GM06990 (cell line): ENCODE results near the gene EYA3.

Experiments used
- DNase-seq: peaks from one replicate; pipeline ENCODE4 v3.0.0-alpha.2; 2011; ENCODE audit not compliant: insufficient read length; ENCODE audit errors: extremely low read depth
- H3K27me3 ChIP-seq: replicated peaks from 2 replicates; pipeline ENCODE4 v1.6.0; 2011; ENCODE audit warnings: low read length; ENCODE audit not compliant: control insufficient read depth, insufficient read depth
- H3K36me3 ChIP-seq: 2 replicates; pipeline ENCODE4 v1.5.1; 2011; ENCODE audit warnings: low read length; ENCODE audit not compliant: control insufficient read depth, insufficient read depth
- H3K4me3 ChIP-seq: replicated peaks from 2 replicates; pipeline ENCODE4 v1.5.1; 2011; ENCODE audit warnings: low read depth, mild to moderate bottlenecking, control low read depth, low read length
- TF ChIP-seq, protein P1 (sequence below): IDR thresholded peaks from 2 replicates; pipeline ENCODE4 v1.5.1; 2011; ENCODE audit warnings: low read length, control low read depth, mild to moderate bottlenecking, inconsistent platforms; ENCODE audit not compliant: insufficient read depth, poor library complexity, severe bottlenecking

EYA3 gene

DNA sequence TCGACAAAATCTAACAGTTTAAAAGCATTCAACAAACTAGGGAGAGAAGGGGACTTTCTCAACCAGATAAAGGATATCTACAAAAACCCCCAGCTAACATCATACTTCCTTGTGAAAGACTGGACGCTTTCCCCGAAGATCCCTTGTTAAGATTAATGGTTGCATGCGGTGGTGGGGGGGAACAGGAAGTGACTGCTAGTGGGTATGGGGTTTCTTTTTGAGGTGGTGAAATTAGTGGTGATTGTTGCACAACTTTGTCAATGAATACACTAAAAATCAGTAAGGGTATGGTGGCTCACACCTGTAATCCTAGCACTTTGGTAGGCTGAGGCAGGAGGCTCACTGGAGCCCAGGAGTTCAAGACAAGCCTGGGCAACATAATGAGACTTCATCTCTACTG, 26.9 kb upstream of the EYA3 start:
- Histone ChIP-seq H3K36me3 (no peaks in the 10 kb centered on the region), H3K27me3 (no peaks in the 10 kb centered on the region), H3K4me3 (no peak overlapping the region)
- TF ChIP-seq, protein P1, sequence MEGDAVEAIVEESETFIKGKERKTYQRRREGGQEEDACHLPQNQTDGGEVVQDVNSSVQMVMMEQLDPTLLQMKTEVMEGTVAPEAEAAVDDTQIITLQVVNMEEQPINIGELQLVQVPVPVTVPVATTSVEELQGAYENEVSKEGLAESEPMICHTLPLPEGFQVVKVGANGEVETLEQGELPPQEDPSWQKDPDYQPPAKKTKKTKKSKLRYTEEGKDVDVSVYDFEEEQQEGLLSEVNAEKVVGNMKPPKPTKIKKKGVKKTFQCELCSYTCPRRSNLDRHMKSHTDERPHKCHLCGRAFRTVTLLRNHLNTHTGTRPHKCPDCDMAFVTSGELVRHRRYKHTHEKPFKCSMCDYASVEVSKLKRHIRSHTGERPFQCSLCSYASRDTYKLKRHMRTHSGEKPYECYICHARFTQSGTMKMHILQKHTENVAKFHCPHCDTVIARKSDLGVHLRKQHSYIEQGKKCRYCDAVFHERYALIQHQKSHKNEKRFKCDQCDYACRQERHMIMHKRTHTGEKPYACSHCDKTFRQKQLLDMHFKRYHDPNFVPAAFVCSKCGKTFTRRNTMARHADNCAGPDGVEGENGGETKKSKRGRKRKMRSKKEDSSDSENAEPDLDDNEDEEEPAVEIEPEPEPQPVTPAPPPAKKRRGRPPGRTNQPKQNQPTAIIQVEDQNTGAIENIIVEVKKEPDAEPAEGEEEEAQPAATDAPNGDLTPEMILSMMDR, result no peak
- DNase-seq, result peak; percentile 53

DNA sequence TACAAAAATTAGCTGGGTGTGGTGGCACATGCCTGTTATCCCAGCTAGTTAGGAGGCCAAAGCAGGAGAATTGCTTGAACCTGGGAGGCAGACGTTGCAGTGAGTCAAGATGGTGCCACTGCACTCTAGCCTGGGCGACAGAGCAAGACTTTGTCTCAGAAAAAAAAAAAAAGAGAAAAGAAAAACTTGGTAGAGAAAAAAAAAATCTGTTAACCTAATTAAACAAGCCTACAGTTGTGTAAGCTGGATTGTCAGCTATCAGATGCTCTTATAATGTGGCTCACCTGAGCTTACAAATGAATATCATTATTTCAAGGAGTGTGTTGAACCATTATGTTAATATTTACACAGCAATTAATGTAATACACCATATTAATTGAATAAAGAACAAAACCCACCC, 26.4 kb upstream of the EYA3 start:
- H3K4me3 ChIP-seq, result no peak overlapping the region
- no peaks in the 10 kb centered on the region for H3K27me3 ChIP-seq
- no peaks in the 10 kb centered on the region for H3K36me3 ChIP-seq
- DNase-seq, result no peak
- TF ChIP-seq, protein P1, result no peak

DNA sequence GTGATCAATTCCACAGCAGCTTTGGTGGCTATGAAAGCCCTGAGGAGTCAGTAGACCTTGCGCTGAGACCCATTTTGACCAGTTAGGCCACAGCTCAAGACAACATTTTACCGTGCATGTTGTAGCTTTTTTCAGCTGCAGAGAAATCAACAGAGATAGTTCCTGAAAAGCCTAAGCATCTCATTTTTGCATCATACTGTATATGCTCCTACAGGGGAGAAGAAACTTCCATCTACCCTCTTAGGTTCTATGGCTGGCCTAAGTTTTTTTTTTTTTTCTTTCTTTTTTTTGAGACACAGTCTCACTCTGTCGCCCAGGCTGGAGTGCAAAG, 24.8 kb upstream of the EYA3 start:
- H3K36me3 ChIP-seq, result no peaks in the 10 kb centered on the region
- TF ChIP-seq, protein P1, result no peak
- H3K27me3 ChIP-seq, result no peaks in the 10 kb centered on the region
- H3K4me3 ChIP-seq, result no peak overlapping the region
- no peak for DNase-seq

DNA sequence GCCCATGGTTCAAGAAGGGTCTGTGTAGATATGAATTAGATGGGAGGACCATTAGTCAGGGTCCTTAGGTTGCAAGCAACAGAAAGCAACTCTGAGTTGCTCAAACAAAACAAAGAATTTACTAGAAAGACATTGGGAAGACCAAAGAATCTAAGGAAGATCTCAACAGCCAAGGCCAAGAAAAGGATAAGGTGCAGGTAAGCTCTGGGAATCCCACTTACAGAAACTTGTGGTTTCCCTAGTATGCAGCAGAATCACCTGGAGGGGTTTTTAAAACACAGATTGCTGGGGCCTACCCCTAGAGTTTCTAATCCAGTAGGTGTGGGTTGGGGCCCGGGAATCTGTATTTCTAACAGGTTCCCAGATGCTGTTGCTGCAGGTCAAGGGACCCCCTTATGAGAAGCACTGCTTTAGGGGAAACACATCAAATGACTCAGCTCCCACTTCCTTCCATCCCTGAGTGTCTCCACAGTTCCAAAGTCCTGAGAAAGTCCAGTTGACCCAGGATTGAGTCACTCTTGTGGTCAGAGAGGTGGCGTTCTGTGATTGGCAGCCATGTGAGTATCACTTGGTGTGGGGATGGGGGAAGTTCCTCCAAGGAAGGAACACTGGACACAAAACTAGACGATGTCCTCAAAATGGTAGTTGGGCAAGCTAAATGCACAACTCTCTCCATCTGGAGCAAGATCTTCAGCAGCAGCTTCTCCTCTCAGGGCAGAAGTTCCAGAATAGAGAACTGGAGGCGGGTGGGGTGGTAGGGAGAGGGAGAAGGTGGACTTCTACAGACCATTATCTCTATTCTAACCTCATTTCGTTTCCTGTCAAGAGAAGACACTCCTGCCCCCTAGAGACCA, 24.2 kb upstream of the EYA3 start:
- Histone ChIP-seq H3K4me3 (no peak overlapping the region), H3K36me3 (no peaks in the 10 kb centered on the region), H3K27me3 (no peaks in the 10 kb centered on the region)
- DNase-seq, result no peak
- TF ChIP-seq, protein P1, result peak; percentile 54

DNA sequence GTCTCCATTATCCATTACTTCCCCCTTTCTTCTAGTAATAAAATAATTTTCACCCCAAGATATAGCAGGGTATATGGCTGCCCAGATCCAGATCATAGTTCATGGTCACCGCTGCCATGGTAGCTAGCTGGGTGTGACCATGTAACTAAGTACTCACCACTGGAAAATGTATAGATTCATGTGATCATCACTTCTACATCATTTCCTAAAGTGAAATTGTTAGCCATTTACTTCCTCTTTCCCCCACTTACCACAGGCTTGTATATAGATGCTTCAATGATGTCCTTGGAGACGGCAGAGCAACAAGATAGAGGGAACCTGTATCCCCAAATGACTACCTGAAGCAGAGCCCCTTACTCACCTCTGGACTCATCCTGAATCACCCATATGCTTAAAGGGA, 22.7 kb upstream of the EYA3 start:
- DNase-seq, result peak; percentile 49
- TF ChIP-seq, protein P1, result no peak
- no peaks in the 10 kb centered on the region for H3K36me3 ChIP-seq
- H3K27me3 ChIP-seq, result no peaks in the 10 kb centered on the region
- no peak overlapping the region for H3K4me3 ChIP-seq
